Measurements from ENCODE around the gene MAP3K4. TPM values are rescaled to one million over a fixed set of nuclear protein-coding genes. Genes with fewer than 3 reads are reported as not detected.

MAP3K4 gene
- total RNA-seq, 1 experiment from 2014 or later = 69.8 TPM

- Mint-ChIP-seq H3K36me3 (peaks cover 56% of the 10 kb centered on the region), H3K4me1 (no peaks in the 10 kb centered on the region)
Measured at GRCh38 chr6:161095916-161096315, 104.3 kb downstream of the MAP3K4 start.

GRCh38 chr6:161100072-161100471 lies 108.5 kb downstream of the MAP3K4 start:
- no peaks in the 10 kb centered on the region for H3K27me3 Mint-ChIP-seq (ENCODE audit: low read depth)
- ChIA-PET POLR2A (no interaction called here), CTCF (interaction anchor here (2.6 kb wide), 1 partner anchor 271 kb away, joined by 23 read pairs; no protein-coding TSS in a partner anchor)
- ATAC-seq = no peak
- no peaks in the 10 kb centered on the region for H3K9me3 Mint-ChIP-seq
- H3K36me3 Mint-ChIP-seq = peaks cover 45% of the 10 kb centered on the region
- H3K27ac Mint-ChIP-seq = no peak overlapping the region
- no peak overlapping the region for H3K4me3 Mint-ChIP-seq
- no peaks in the 10 kb centered on the region for H3K4me1 Mint-ChIP-seq
- no peak for DNase-seq (ENCODE audit: low spot score)
- TF ChIP-seq ARID4B (CRISPR knock-in tag; IDR thresholded peaks at IDR 0.05; ENCODE audit: borderline replicate concordance) = no peak
- TF ChIP-seq KAT7 (CRISPR knock-in tag; IDR thresholded peaks at IDR 0.05; ENCODE audit: borderline replicate concordance) = no peak
- TF ChIP-seq CREB1 (CRISPR knock-in tag; IDR thresholded peaks at IDR 0.05) = no peak
- no peak for TF ChIP-seq ZNF121 (CRISPR knock-in tag; IDR thresholded peaks at IDR 0.05)
- TF ChIP-seq GRHL2 (CRISPR knock-in tag; IDR thresholded peaks at IDR 0.05; ENCODE audit: insufficient replicate concordance, severe bottlenecking) = no peak
- no peak for TF ChIP-seq ZNF512 (CRISPR knock-in tag; IDR thresholded peaks at IDR 0.05; ENCODE audit: borderline replicate concordance)

More at GRCh38 chr6:161095916-161096315, 104.3 kb downstream of the MAP3K4 start:
- CTCF ChIA-PET = no interaction called here
- TF ChIP-seq ZBTB21 (CRISPR knock-in tag; IDR thresholded peaks at IDR 0.05; ENCODE audit: borderline replicate concordance) (no peak), ZNF512 (CRISPR knock-in tag; IDR thresholded peaks at IDR 0.05; ENCODE audit: borderline replicate concordance) (no peak), SP1 (CRISPR knock-in tag; conservative IDR thresholded peaks at IDR 0.05) (no peak), IRF2 (CRISPR knock-in tag; IDR thresholded peaks at IDR 0.05; ENCODE audit: borderline replicate concordance, low read depth) (no peak), AR (CRISPR knock-in tag; IDR thresholded peaks at IDR 0.05) (no peak), GRHL2 (CRISPR knock-in tag; IDR thresholded peaks at IDR 0.05; ENCODE audit: insufficient replicate concordance, severe bottlenecking) (no peak), MLX (CRISPR knock-in tag; IDR thresholded peaks at IDR 0.05) (no peak)
- no peak overlapping the region for H3K27ac Mint-ChIP-seq
- ATAC-seq = no peak
- no peaks in the 10 kb centered on the region for H3K9me3 Mint-ChIP-seq
- no peak for DNase-seq (ENCODE audit: low spot score)
- no peak overlapping the region for H3K4me3 Mint-ChIP-seq
- POLR2A ChIA-PET = no interaction called here
- no peaks in the 10 kb centered on the region for H3K27me3 Mint-ChIP-seq (ENCODE audit: low read depth)

Measured in WTC11 (cell line).